HEK293 (cell line): ENCODE data around the gene WBP1.
"Not testable (repeated sequence)": the region's sequence is repeated elsewhere in the genome, so short reads cannot be mapped to it uniquely, and the experiment has no call there.

Experiments used
- KLF16 ChIP-seq: fragments of 450-650 bp; formaldehyde crosslinking; IDR thresholded peaks from 2 replicates; pipeline ENCODE4 v1.5.1; 2017; ENCODE audit warnings: missing biosample characterization, missing genetic modification characterization
- ZNF138 ChIP-seq: fragments of 450-650 bp; formaldehyde crosslinking; IDR thresholded peaks from 2 replicates; pipeline ENCODE4 v1.5.1; 2016; ENCODE audit warnings: missing biosample characterization, missing genetic modification characterization, borderline replicate concordance
- ZNF239 ChIP-seq: fragments of 450-650 bp; formaldehyde crosslinking; IDR thresholded peaks from 2 replicates; pipeline ENCODE4 v1.5.1; 2016; ENCODE audit warnings: missing biosample characterization, missing genetic modification characterization
- ZNF26 ChIP-seq: fragments of 450-650 bp; formaldehyde crosslinking; IDR thresholded peaks from 2 replicates; pipeline ENCODE4 v1.5.1; 2016; ENCODE audit warnings: missing biosample characterization, missing genetic modification characterization
- ZNF561 ChIP-seq: fragments of 450-650 bp; IDR thresholded peaks from 2 replicates; pipeline ENCODE4 v1.5.1; 2018; ENCODE audit warnings: missing biosample characterization, missing genetic modification characterization, borderline replicate concordance
- ZNF785 ChIP-seq: fragments of 450-650 bp; formaldehyde crosslinking; IDR thresholded peaks from 2 replicates; pipeline ENCODE4 v1.5.1; 2016; ENCODE audit warnings: missing biosample characterization, missing genetic modification characterization
- TF ChIP-seq, protein P1 (sequence below): fragments of 450-650 bp; formaldehyde crosslinking; IDR thresholded peaks from 2 replicates; pipeline ENCODE4 v1.5.1; 2016; ENCODE audit warnings: missing biosample characterization, missing genetic modification characterization

- TF ChIP-seq ZNF561; ZNF785 (tag by site-specific recombination); ZNF26; ZNF138; KLF16 (tag by site-specific recombination); ZNF239: not testable (repeated sequence)
- TF ChIP-seq, protein P1, sequence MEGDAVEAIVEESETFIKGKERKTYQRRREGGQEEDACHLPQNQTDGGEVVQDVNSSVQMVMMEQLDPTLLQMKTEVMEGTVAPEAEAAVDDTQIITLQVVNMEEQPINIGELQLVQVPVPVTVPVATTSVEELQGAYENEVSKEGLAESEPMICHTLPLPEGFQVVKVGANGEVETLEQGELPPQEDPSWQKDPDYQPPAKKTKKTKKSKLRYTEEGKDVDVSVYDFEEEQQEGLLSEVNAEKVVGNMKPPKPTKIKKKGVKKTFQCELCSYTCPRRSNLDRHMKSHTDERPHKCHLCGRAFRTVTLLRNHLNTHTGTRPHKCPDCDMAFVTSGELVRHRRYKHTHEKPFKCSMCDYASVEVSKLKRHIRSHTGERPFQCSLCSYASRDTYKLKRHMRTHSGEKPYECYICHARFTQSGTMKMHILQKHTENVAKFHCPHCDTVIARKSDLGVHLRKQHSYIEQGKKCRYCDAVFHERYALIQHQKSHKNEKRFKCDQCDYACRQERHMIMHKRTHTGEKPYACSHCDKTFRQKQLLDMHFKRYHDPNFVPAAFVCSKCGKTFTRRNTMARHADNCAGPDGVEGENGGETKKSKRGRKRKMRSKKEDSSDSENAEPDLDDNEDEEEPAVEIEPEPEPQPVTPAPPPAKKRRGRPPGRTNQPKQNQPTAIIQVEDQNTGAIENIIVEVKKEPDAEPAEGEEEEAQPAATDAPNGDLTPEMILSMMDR (tag by site-specific recombination) = not testable (repeated sequence)
Observed at GRCh38 chr2:74459503-74460118, 1.4 kb downstream of the WBP1 start.
